Hematopoietic multipotent progenitor cell treated with erythropoietin and hydrocortisone succinate and interleukin-3 and kit ligand, for 6 days (in vitro differentiated cells): ENCODE measurements around the gene AKT2.
"Not testable (repeated sequence)": the region's sequence is repeated elsewhere in the genome, so short reads cannot be mapped to it uniquely, and the experiment has no call there.

Experiments used
- DNase-seq: peaks from one replicate; pipeline ENCODE4 v3.0.0-alpha.2; 2015

Gene AKT2

GRCh38 chr19:40284501-40285352, at the start of gene AKT2:
Gene AKT2, minus strand, starts transcription at chr19:40285345. Its CDS starts 20,078 bp downstream, at chr19:40265267.
- peak; percentile 60 for DNase-seq

GRCh38 chr19:40333083-40333482, 47.9 kb upstream of the AKT2 start:
- DNase-seq, result not testable (repeated sequence)

DNA sequence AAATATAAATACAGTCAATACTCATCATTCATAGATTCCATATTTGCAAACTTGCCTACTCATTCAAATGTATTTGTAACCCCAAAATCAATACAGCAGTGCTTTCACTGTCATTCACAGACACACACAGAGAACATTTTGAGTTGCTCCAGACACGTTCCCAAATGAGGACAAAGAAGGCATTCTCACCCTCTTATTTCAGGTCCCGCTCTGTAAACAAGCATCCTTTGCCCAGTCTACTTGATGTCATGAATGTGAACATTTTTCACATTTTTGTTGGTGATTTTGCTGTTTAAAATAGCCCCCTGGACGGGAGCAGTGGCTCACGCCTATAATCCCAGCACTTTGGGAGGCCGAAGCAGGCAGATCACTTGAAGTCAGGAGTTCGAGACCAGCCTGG, 47.5 kb upstream of the AKT2 start:
- DNase-seq, result no peak

- DNase-seq, result peak; percentile 69
Observed at GRCh38 chr19:40331052-40331451, 45.9 kb upstream of the AKT2 start.

DNA sequence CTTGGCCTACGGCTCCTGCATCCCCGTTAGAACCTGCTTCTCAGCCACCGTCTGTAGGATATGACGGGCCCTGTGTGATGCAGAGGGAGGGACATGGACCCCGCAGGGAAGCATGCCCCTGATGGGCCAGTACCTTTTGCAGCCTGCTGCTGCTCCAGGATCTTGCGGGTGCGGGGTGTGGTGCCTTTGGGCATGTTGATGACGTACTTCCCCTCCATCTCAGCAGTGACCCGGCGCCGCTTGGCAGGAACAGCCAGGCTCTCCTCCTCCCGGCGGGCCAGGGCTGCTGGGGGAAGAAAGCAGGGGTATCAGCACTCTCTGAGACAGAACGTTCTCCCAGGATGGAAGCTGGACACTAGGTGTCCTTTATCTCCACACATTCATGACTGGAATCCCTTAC, 41.1 kb upstream of the AKT2 start:
- no peak for DNase-seq

DNA sequence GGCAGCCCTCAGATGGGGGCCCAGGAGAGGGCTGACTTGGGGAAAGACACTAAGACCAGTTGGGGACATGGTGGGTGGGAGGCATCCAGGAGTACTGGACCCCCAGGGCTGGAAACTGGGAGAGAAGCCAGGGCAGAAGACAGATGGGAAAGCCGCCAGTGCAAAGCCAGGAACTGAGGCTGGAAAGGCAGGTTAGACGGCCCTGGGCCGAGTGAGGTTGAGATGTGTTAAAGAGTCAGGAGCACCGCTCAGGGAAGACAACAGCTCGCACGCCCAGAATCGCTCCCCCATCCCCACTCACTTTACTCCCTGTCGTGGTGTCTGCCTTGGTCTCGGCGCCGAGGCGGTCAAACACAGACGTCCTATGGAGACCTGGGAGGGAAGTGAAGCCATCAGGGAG, 38.6 kb upstream of the AKT2 start:
- DNase-seq, result no peak

DNA sequence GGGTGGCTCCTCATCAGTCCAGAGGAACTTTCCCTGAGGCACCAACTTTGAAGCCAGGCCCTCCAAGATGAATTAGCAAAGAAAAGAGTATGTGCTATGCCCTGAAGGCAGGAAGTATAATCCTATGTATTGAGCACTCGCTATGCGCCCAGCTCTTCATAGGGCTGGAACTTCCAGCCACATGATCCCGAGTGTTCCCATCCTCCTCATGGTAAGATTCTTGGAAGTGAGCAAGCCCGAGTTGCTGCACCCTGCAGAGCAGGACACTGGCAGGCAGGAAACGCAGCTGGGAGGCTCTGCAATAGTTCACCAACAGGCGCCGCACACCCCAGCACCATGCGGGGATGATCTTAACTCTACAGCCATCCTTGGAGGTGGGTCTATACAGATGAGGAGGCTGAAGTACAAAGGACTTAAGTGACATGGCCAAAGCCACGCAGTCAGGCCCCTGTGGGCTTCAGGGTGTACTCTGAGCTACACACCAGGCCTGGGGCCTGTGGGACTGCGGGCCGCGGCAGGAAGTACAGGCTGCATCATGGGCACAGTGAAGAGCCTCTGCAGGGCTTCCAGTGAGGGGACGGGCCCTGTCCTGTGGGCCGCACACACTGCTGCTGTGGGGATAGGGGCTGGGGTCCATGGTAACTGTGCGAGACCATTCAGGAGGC, 37.9 kb upstream of the AKT2 start:
- DNase-seq, result no peak

DNA sequence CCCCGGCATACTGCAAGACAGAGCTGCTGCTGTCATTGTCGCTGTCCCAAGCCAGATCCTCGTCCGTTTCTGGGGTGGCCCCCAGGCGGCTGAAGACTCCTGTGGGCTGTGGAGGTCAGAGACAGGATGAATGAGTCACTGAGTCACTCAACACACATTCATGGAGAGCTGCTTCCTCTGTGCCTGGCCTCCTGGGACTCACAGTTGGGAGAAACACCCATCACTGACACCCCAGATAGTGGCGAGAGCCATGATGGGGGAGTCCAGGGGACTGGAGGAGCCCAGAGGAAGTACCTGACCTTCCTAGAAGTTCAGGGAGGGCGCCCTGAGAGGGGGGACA, 37.1 kb upstream of the AKT2 start:
- DNase-seq, result no peak

- no peak for DNase-seq
Observed at GRCh38 chr19:40321566-40322270, 36.6 kb upstream of the AKT2 start.

DNA sequence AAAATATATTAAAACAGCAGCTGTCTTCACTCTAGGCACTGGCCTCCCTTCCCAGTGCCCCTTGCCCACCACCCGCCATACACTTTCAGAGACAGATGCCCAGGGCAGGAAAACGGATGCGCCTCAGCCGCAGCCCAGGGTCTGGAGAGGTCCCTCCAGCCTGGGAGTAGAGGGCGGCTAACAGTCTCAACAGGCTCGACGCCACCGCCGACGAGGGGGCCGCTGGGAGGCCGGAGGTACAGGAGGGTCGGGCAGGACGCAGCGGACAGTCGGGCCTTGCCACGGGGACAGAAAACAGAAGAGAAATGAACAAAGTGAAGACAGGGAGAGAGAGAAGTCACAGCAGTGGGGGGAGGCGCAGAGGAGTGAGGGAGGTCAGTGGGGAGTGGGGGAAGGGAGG, 35.9 kb upstream of the AKT2 start:
- no peak for DNase-seq

- no peak for DNase-seq
Observed at GRCh38 chr19:40320558-40320935, 35.4 kb upstream of the AKT2 start.

DNA sequence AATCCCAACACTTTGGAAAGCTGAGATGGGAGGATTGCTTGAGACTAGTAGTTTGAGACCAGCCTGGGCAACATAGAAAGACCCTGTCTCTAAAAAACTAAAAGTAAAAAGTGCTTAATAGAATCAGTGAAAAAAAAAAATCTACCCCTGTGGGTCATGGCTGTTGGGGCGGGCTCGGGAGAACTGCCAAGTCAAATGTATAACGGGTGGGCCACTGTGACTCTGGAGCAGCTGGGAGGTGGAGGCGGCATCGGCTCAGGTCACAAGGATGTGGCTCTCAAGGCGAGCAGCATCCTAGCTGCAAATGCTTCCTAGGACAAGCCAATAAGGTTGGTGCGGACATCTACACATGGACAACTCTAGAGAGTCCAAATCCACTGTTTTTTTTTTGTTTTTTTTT, 32.2 kb upstream of the AKT2 start:
- DNase-seq, result no peak

- DNase-seq, result no peak
Observed at GRCh38 chr19:40315812-40316470, 30.8 kb upstream of the AKT2 start.

DNA sequence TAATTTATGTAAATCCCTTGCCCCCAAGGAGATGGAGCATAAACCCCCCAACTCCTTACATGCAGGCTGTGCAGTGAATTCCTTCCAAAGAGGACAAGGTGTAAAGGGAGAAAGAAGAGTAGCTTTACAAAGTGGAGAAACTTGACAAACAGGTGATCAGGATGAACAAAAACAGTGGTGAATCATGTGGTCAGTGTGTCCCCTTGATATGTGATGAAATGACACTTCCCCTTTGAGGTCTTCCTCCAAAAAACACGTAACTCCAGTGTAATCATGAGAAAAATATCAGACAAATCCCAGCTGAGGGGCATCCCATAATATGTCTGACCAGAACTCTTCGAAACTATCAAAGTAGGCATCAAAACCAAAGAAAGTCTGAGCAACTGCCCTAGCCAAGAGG, 29.5 kb upstream of the AKT2 start:
- DNase-seq, result peak; percentile 48

- DNase-seq, result no peak
Observed at GRCh38 chr19:40313229-40313983, 28.3 kb upstream of the AKT2 start.

- peak; percentile 71 for DNase-seq
Observed at GRCh38 chr19:40312533-40312932, 27.4 kb upstream of the AKT2 start.

GRCh38 chr19:40309666-40310065, 24.5 kb upstream of the AKT2 start:
- DNase-seq, result no peak

DNA sequence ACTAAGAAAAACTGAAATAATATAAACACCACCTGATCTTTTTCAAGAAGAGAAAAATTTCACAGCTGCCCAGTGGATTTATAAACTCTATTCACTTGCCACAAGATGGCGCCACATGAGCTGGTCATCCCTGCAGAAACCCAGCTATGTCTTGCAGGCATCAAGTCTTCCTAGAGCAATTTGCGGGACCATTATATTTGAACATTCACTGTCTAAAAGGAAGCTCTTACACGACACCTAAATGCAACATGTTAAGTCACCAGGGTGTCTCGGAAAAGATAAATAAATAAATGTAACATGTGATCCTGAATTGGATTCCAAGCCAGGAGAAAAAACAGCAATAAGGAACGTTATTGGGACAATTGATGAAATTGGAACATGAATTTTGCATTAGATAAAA, 20.3 kb upstream of the AKT2 start:
- DNase-seq, result peak; percentile 95

DNA sequence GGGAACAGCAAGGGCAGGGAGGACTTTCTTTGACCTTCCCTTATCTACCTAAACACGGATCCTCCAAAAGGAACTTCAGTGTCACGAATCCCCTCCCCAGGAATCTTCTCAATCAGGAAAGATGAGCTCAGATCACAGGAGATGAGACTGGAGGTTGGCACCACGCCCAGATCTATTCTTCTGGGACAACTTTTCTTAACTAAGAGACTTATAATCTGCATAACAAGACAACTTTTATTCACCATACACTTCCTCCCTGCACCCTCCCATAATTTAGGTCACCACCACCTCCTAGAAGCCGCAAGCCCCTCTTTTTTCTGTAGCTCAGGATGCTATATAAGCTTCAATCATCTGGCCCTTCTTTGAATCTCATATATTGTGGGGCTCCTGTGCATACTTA, 19.2 kb upstream of the AKT2 start:
- no peak for DNase-seq

- DNase-seq, result no peak
Observed at GRCh38 chr19:40303765-40304164, 18.6 kb upstream of the AKT2 start.

- no peak for DNase-seq
Observed at GRCh38 chr19:40302224-40303011, 17.3 kb upstream of the AKT2 start.

- no peak for DNase-seq
Observed at GRCh38 chr19:40300668-40301067, 15.5 kb upstream of the AKT2 start.
